OCI-LY3 (cell line): ENCODE measurements around the gene HADHB.

Source experiments
- H2AFZ ChIP-seq: fragments of 200-600, 300-600 bp; shearing (Covaris generic); 2 replicates; pipeline ENCODE4 v1.6.0; 2014; ENCODE audit warnings: antibody characterized with exemption, low read depth, low read length
- H3K27ac ChIP-seq: fragments of 200-600, 300-600 bp; sonication (generic); 2 replicates; pipeline ENCODE4 v1.5.1; 2014; ENCODE audit warnings: mild to moderate bottlenecking, low read length, moderate library complexity, mixed read lengths
- H3K27me3 ChIP-seq: fragments of 200-600, 300-600 bp; sonication (generic); 2 replicates; pipeline ENCODE4 v1.6.1; 2014; ENCODE audit warnings: low read depth, low read length, mixed read lengths
- H3K36me3 ChIP-seq: fragments of 200-600, 300-600 bp; sonication (generic); replicated peaks from 2 replicates; pipeline ENCODE3; 2014; ENCODE audit warnings: low read depth, low read length, mixed read lengths
- H3K4me1 ChIP-seq: fragments of 300-600, 200-600 bp; sonication (generic); 2 replicates; pipeline ENCODE4 v1.6.1; 2014; ENCODE audit warnings: low read length, mixed read lengths
- H3K4me2 ChIP-seq: fragments of 200-600, 300-600 bp; sonication (generic); 2 replicates; pipeline ENCODE4 v1.6.1; 2014; ENCODE audit warnings: low read length, mixed read lengths
- H3K4me3 ChIP-seq: fragments of 300-600, 200-600 bp; sonication (generic); 2 replicates; pipeline ENCODE4 v1.5.1; 2014; ENCODE audit warnings: antibody characterized with exemption, mild to moderate bottlenecking, low read length, moderate library complexity
- H3K79me2 ChIP-seq: fragments of 300-600, 200-600 bp; shearing (Covaris generic); 2 replicates; pipeline ENCODE4 v1.6.1; 2014; ENCODE audit warnings: mild to moderate bottlenecking, low read length, mixed read lengths
- H3K9ac ChIP-seq: fragments of 300-600, 200-600 bp; shearing (Covaris generic); 2 replicates; pipeline ENCODE4 v1.6.0; 2014; ENCODE audit warnings: mild to moderate bottlenecking, low read length, moderate library complexity
- H3K9me3 ChIP-seq: fragments of 200-600, 300-600 bp; shearing (Covaris generic); 2 replicates; pipeline ENCODE4 v1.6.1; 2014; ENCODE audit warnings: low read length, mixed read lengths; ENCODE audit not compliant: insufficient read depth
- H4K20me1 ChIP-seq: fragments of 200-600, 300-600 bp; sonication (generic); 2 replicates; pipeline ENCODE4 v1.6.1; 2016; ENCODE audit warnings: low read length, mixed read lengths; ENCODE audit not compliant: insufficient read depth
- CTCF ChIP-seq: fragments of 200-600, 300-600 bp; sonication (generic); IDR thresholded peaks from 2 replicates; pipeline ENCODE4 v1.5.1; 2014; ENCODE audit warnings: antibody characterized with exemption, low read length, low read depth
- EZH2phosphoT487 ChIP-seq: fragments of 200-600 bp; shearing (Covaris generic); IDR thresholded peaks from 2 replicates; pipeline ENCODE4 v1.6.1; 2018; ENCODE audit warnings: antibody characterized with exemption, mixed run types, low read depth

The HADHB gene

GRCh38 chr2:26309921-26310320 lies 65.2 kb downstream of the HADHB start:
- H4K20me1 ChIP-seq = no peaks in the 10 kb centered on the region
- H2AFZ ChIP-seq = no peak overlapping the region
- no peaks in the 10 kb centered on the region for H3K27me3 ChIP-seq
- H3K27ac ChIP-seq = no peak overlapping the region
- no peaks in the 10 kb centered on the region for H3K36me3 ChIP-seq
- no peak overlapping the region for H3K4me2 ChIP-seq
- H3K9me3 ChIP-seq = no peaks in the 10 kb centered on the region
- no peak overlapping the region for H3K4me3 ChIP-seq
- no peak overlapping the region for H3K9ac ChIP-seq
- TF ChIP-seq CTCF (no peak), EZH2phosphoT487 (no peak)
- H3K79me2 ChIP-seq = no peaks in the 10 kb centered on the region
- no peaks in the 10 kb centered on the region for H3K4me1 ChIP-seq

- Histone ChIP-seq H3K4me3 (no peak overlapping the region), H3K9me3 (no peaks in the 10 kb centered on the region), H3K36me3 (no peaks in the 10 kb centered on the region), H3K4me2 (no peak overlapping the region), H4K20me1 (no peaks in the 10 kb centered on the region), H3K4me1 (no peaks in the 10 kb centered on the region), H3K79me2 (no peaks in the 10 kb centered on the region), H3K27ac (no peak overlapping the region), H3K27me3 (no peaks in the 10 kb centered on the region), H2AFZ (no peak overlapping the region), H3K9ac (no peak overlapping the region)
- no peak for TF ChIP-seq EZH2phosphoT487
- TF ChIP-seq CTCF = no peak
Measured at GRCh38 chr2:26312471-26312870, 67.7 kb downstream of the HADHB start.

GRCh38 chr2:26313446-26313845 lies 68.7 kb downstream of the HADHB start:
- no peak overlapping the region for H3K9ac ChIP-seq
- H3K79me2 ChIP-seq = no peaks in the 10 kb centered on the region
- no peaks in the 10 kb centered on the region for H3K36me3 ChIP-seq
- no peak overlapping the region for H3K4me2 ChIP-seq
- H4K20me1 ChIP-seq = no peaks in the 10 kb centered on the region
- no peak overlapping the region for H2AFZ ChIP-seq
- H3K27ac ChIP-seq = no peak overlapping the region
- H3K4me3 ChIP-seq = no peak overlapping the region
- no peaks in the 10 kb centered on the region for H3K9me3 ChIP-seq
- no peaks in the 10 kb centered on the region for H3K27me3 ChIP-seq
- no peaks in the 10 kb centered on the region for H3K4me1 ChIP-seq
- TF ChIP-seq CTCF = no peak
- no peak for TF ChIP-seq EZH2phosphoT487

GRCh38 chr2:26314243-26314642 lies 69.5 kb downstream of the HADHB start:
- Histone ChIP-seq H3K4me3 (no peak overlapping the region), H3K9me3 (no peaks in the 10 kb centered on the region), H4K20me1 (no peaks in the 10 kb centered on the region), H3K27me3 (no peaks in the 10 kb centered on the region), H3K79me2 (no peaks in the 10 kb centered on the region), H3K27ac (no peak overlapping the region), H3K9ac (no peak overlapping the region), H3K4me1 (no peaks in the 10 kb centered on the region), H2AFZ (no peak overlapping the region), H3K4me2 (no peak overlapping the region), H3K36me3 (no peaks in the 10 kb centered on the region)
- TF ChIP-seq EZH2phosphoT487 (no peak), CTCF (no peak; the same call in 1 of the 2 replicates)
